HG02981 (cell line): Measurements from ENCODE around the gene C1RL.
"Not testable (repeated sequence)": the region's sequence is repeated elsewhere in the genome, so short reads cannot be mapped to it uniquely, and the experiment has no call there.

Experiments used
- ATAC-seq: cut with Tn5 transposase; IDR thresholded peaks from one replicate; pipeline ENCODE4 v1.9.1; 2021; ENCODE audit warnings: mild to moderate bottlenecking, moderate library complexity; ENCODE audit not compliant: unreplicated experiment

The C1RL gene

GRCh38 chr12:7116916-7117315 is 7.9 kb upstream of the C1RL start:
- ATAC-seq, result no peak

GRCh38 chr12:7116196-7116595 is 7.2 kb upstream of the C1RL start:
- no peak for ATAC-seq

GRCh38 chr12:7114851-7115250 is 5.8 kb upstream of the C1RL start:
- ATAC-seq, result no peak

GRCh38 chr12:7114008-7114407 is 5.0 kb upstream of the C1RL start:
- no peak for ATAC-seq

GRCh38 chr12:7113389-7113871 is 4.4 kb upstream of the C1RL start:
- no peak for ATAC-seq

GRCh38 chr12:7112041-7112440 is 3.0 kb upstream of the C1RL start:
- ATAC-seq, result no peak

- ATAC-seq, result no peak
Observed at GRCh38 chr12:7110661-7111060, 1.6 kb upstream of the C1RL start.

GRCh38 chr12:7109572-7109920 is 532 bp upstream of the C1RL start:
- ATAC-seq, result no peak

GRCh38 chr12:7108003-7108795 is 815 bp downstream of the C1RL start:
- peak; percentile 87 for ATAC-seq

- ATAC-seq, result no peak
Observed at GRCh38 chr12:7107636-7108002, 1.4 kb downstream of the C1RL start.

- ATAC-seq, result not testable (repeated sequence)
Observed at GRCh38 chr12:7107181-7107580, 1.8 kb downstream of the C1RL start.

GRCh38 chr12:7106082-7106481 is 2.9 kb downstream of the C1RL start:
- ATAC-seq, result no peak

GRCh38 chr12:7103837-7104584 is 5.0 kb downstream of the C1RL start:
- no peak for ATAC-seq

GRCh38 chr12:7102582-7102981 is 6.4 kb downstream of the C1RL start:
- ATAC-seq, result no peak

GRCh38 chr12:7101694-7102131 is 7.3 kb downstream of the C1RL start:
- ATAC-seq, result no peak

- ATAC-seq, result no peak
Observed at GRCh38 chr12:7101047-7101693, 7.8 kb downstream of the C1RL start.

- no peak for ATAC-seq
Observed at GRCh38 chr12:7100239-7100638, 8.8 kb downstream of the C1RL start.

GRCh38 chr12:7099290-7099996 is 9.6 kb downstream of the C1RL start:
- no peak for ATAC-seq

GRCh38 chr12:7096979-7097378 is 12.0 kb downstream of the C1RL start:
- no peak for ATAC-seq

GRCh38 chr12:7096006-7096932 is 12.7 kb downstream of the C1RL start:
- ATAC-seq, result no peak
